ENCODE results near the gene IL17RE. TPM values are rescaled to one million over a fixed set of nuclear protein-coding genes. Genes with fewer than 3 reads are reported as not detected.

IL17RE gene
- total RNA-seq, 4 donors from 2014 or later: 0.26 to 10.7 (median 5.0) TPM

- Histone ChIP-seq H3K27ac (no peak overlapping the region), H3K4me3 (no peak overlapping the region), H3K27me3 (no peaks in the 10 kb centered on the region), H3K36me3 (no peaks in the 10 kb centered on the region), H3K4me1 (no peaks in the 10 kb centered on the region), H3K9me3 (no peaks in the 10 kb centered on the region)
- intact Hi-C loops (cut with DNase I; ENCODE audit: low total_unique reads): loop anchor here (5.0 kb wide), 1 partner anchor 60 kb away; no protein-coding TSS in a partner anchor
- no peak for DNase-seq
- TF ChIP-seq POLR2A (IDR thresholded peaks at IDR 0.05): no peak
- TF ChIP-seq, protein P1, sequence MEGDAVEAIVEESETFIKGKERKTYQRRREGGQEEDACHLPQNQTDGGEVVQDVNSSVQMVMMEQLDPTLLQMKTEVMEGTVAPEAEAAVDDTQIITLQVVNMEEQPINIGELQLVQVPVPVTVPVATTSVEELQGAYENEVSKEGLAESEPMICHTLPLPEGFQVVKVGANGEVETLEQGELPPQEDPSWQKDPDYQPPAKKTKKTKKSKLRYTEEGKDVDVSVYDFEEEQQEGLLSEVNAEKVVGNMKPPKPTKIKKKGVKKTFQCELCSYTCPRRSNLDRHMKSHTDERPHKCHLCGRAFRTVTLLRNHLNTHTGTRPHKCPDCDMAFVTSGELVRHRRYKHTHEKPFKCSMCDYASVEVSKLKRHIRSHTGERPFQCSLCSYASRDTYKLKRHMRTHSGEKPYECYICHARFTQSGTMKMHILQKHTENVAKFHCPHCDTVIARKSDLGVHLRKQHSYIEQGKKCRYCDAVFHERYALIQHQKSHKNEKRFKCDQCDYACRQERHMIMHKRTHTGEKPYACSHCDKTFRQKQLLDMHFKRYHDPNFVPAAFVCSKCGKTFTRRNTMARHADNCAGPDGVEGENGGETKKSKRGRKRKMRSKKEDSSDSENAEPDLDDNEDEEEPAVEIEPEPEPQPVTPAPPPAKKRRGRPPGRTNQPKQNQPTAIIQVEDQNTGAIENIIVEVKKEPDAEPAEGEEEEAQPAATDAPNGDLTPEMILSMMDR (IDR thresholded peaks at IDR 0.05): no peak
These were observed 54.6 kb downstream of the IL17RE start for GRCh38 chr3:9957214-9957613.

DNA sequence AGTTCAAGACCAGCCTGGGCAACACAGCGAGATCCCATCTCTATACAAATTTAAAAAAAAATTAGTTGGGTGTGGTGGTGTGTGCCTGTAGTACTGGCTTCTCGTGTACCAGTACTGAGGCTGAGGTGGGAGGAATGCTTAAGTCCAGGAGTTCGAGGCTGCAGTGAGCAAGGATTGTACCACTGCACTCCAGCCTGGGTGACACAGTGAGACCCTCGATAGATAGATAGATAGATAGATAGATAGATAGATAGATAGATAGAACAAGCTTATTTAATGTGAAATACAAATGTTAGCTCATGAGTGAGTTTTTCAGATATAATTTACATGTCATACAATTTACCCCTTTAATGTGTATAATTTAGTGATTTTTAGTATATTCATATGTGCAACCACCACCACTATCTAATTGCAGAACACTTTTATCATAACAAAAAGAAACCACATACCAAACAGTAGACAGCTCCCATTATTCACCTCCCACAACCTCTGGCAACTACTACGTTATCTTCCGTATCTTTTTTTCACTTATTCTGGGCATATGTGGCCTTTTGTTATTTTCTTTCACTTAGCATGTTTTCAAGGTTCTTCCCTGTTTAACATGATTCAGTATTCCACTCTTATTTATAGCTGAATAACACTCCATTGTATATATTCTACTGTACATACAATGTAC lies 62.7 kb downstream of the IL17RE start:
- TF ChIP-seq, protein P1 (IDR thresholded peaks at IDR 0.05): no peak
- no peak for TF ChIP-seq POLR2A (IDR thresholded peaks at IDR 0.05)
- Histone ChIP-seq H3K36me3 (no peaks in the 10 kb centered on the region), H3K27me3 (no peaks in the 10 kb centered on the region), H3K9me3 (no peaks in the 10 kb centered on the region), H3K4me1 (no peaks in the 10 kb centered on the region), H3K4me3 (no peak overlapping the region), H3K27ac (no peak overlapping the region)
- DNase-seq: no peak
- intact Hi-C loops (cut with DNase I; ENCODE audit: low total_unique reads): no loop called here

Small RNA genes lying within 50 kb of the gene (small RNA-seq; reads per million reads assigned to genes)
- not detected for gene RNU6-882P

Other genes starting within 250 kb of the IL17RE start
- gene CPNE9, start 199.0 kb upstream of the IL17RE start, total RNA-seq: not detected
- gene BRPF1, start 171.1 kb upstream of the IL17RE start, total RNA-seq: 10 to 100 TPM; 10.8 to 36.0 (median 16.7) TPM
- 10 to 100 TPM; 29.8 to 60.7 (median 44.2) TPM for gene OGG1, start 152.9 kb upstream of the IL17RE start, total RNA-seq
- gene CAMK1, start 132.9 kb upstream of the IL17RE start, total RNA-seq: 10 to 100 TPM; 19.1 to 63.0 (median 56.7) TPM
- 10 to 100 TPM; 35.9 to 65.4 (median 55.3) TPM for gene TADA3, start 110.4 kb upstream of the IL17RE start, total RNA-seq
- gene ARPC4, start 109.8 kb upstream of the IL17RE start, total RNA-seq: 100 to 1,000 TPM in 3 of 4 donors, 10 to 100 TPM in 1; 44.7 to 176 (median 142) TPM
- gene TTLL3, start 92.6 kb upstream of the IL17RE start, total RNA-seq: 100 to 1,000 TPM in 1 of 4 donors, 10 to 100 TPM in 3; 67.1 to 349 (median 83.7) TPM
- 10 to 100 TPM in 3 of 4 donors, 1 to 10 TPM in 1; 9.7 to 35.8 (median 26.9) TPM for gene RPUSD3, start 58.8 kb upstream of the IL17RE start, total RNA-seq
- 1 to 10 TPM in 1 of 4 donors, under 1 TPM in 1, not detected in 2; 0.26 to 1.1 TPM for gene CIDEC, start 22.6 kb upstream of the IL17RE start, total RNA-seq
- gene JAGN1, start 12.2 kb upstream of the IL17RE start, total RNA-seq: 10 to 100 TPM; 22.0 to 80.6 (median 35.8) TPM
- 10 to 100 TPM in 3 of 4 donors, 1 to 10 TPM in 1; 9.7 to 63.7 (median 33.9) TPM for gene IL17RC, start 14.2 kb downstream of the IL17RE start, total RNA-seq
- 10 to 100 TPM; 20.4 to 38.8 (median 29.1) TPM for gene CRELD1, start 31.0 kb downstream of the IL17RE start, total RNA-seq
- 1 to 10 TPM in 3 of 4 donors, under 1 TPM in 1; 0.51 to 8.2 (median 2.2) TPM for gene PRRT3, start 49.6 kb downstream of the IL17RE start, total RNA-seq
- 100 to 1,000 TPM in 1 of 4 donors, 10 to 100 TPM in 2, 1 to 10 TPM in 1; 9.1 to 162 (median 44.0) TPM for gene EMC3, start 84.0 kb downstream of the IL17RE start, total RNA-seq
- gene FANCD2, start 123.6 kb downstream of the IL17RE start, total RNA-seq: 10 to 100 TPM in 1 of 4 donors, 1 to 10 TPM in 2, not detected in 1; 3.0 to 17.7 (median 3.6) TPM
- gene FANCD2OS, start 205.4 kb downstream of the IL17RE start, total RNA-seq: not detected
- gene BRK1, start 212.8 kb downstream of the IL17RE start, total RNA-seq: 100 to 1,000 TPM in 3 of 4 donors, 10 to 100 TPM in 1; 89.1 to 145 (median 117) TPM
- 10 to 100 TPM; 14.6 to 73.7 (median 33.3) TPM for gene VHL, start 238.9 kb downstream of the IL17RE start, total RNA-seq

Measured in uterus (tissue), 4 donors.